Ramos (cell line): ENCODE data around the gene ASIC1.

Experiments used
- in situ Hi-C: fragments of 300-500 bp; cut with MboI; formaldehyde crosslinking; loops from one replicate; pipeline ENCODE4 v1.14.3; 2022; ENCODE audit warnings: low sequenced_read_pairs; ENCODE audit not compliant: unreplicated experiment

ASIC1 gene

GRCh38 chr12:50039151-50039835 lies 18.1 kb upstream of the ASIC1 start:
- in situ Hi-C loops: no loop called here

GRCh38 chr12:50040657-50041056 lies 16.7 kb upstream of the ASIC1 start:
- in situ Hi-C loops: no loop called here

DNA sequence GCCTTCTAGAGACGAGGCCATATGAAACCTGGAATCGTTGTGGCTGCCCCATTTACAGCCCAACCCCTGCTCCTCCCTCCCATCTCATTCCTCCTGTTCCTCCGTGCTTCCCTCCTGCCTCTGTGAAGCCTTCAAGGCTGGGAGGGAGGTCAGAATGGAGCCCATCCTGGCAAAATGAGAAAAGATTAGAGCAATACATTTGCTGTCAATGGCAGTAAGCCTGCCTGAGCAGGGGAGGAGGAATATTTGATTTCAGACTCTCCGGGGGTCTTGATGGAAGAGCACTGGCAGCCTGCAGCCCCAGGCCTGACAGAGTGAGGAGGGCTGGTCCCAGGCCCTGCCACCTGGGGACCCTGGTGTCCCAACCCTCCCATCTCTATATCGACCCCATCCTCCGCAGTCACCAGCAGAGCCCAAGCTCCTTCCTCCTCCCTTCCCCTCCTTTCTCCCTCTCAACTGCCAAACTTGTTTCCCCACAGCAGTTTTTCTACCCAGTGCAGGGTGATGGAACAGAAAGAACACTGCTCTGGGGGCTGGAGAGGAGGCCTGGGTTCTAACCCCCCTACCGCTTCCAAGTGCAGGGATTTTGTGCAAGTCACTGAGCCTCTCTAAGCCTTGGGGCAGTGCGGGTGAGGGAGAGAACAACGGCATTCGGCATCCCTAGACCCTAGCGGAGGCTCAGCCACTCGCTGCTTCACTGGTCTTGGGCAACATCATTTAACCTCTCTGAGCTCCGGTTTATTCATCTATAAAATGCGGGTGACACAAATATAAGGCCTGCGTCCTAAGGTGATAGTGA lies 16.1 kb upstream of the ASIC1 start:
- in situ Hi-C loops: no loop called here

- in situ Hi-C loops: no loop called here
Observed at GRCh38 chr12:50041962-50042361, 15.4 kb upstream of the ASIC1 start.

- in situ Hi-C loops: no loop called here
Observed at GRCh38 chr12:50042693-50043092, 14.7 kb upstream of the ASIC1 start.

GRCh38 chr12:50043308-50043707 lies 14.1 kb upstream of the ASIC1 start:
- in situ Hi-C loops: no loop called here

- in situ Hi-C loops: no loop called here
Observed at GRCh38 chr12:50043854-50044253, 13.5 kb upstream of the ASIC1 start.

- in situ Hi-C loops: no loop called here
Observed at GRCh38 chr12:50047693-50048250, 9.6 kb upstream of the ASIC1 start.

DNA sequence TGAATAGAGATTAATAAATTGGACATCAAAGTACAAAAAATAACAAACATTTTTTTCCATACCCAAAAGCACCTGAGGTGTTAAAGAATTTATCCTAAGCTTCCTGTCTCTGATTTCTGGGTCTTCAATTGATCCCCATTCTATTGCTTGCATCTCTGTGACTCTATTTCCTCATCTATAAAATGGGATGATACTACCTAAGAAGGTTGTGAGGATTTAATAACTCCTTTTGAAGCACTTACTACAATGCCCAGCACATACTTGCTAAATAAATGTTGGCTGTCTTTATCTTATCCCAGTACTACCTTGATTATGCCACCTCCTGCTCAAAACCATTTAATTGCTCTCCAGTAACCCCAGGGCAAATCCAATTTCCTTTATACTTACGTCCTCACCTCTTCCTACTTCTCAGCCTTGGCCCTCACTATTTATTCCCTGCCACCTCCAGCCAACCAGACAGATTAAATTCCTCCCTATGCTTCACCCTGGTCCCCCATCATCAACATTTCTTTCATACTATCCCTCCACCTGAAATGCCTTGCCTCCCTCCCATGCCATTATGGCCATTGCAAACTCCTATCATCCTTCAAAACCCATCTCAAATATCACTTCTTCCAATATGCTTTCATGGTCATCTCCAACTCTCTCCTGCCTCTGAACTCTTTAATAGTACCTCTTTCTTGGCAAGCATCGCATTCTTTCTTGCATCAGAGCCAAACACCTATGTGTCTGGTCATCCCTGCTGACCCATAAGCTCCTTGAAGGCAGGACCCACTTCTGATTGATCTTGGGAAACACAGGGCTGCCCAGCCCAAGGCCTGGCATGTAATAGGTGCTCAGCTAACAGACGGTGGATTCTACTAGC lies 7.9 kb upstream of the ASIC1 start:
- in situ Hi-C loops: no loop called here

- in situ Hi-C loops: no loop called here
Observed at GRCh38 chr12:50050119-50050385, 7.3 kb upstream of the ASIC1 start.

- in situ Hi-C loops: no loop called here
Observed at GRCh38 chr12:50050410-50051098, 6.8 kb upstream of the ASIC1 start.

- in situ Hi-C loops: no loop called here
Observed at GRCh38 chr12:50051101-50051806, 6.1 kb upstream of the ASIC1 start.

GRCh38 chr12:50052544-50052943 lies 4.9 kb upstream of the ASIC1 start:
- in situ Hi-C loops: no loop called here

DNA sequence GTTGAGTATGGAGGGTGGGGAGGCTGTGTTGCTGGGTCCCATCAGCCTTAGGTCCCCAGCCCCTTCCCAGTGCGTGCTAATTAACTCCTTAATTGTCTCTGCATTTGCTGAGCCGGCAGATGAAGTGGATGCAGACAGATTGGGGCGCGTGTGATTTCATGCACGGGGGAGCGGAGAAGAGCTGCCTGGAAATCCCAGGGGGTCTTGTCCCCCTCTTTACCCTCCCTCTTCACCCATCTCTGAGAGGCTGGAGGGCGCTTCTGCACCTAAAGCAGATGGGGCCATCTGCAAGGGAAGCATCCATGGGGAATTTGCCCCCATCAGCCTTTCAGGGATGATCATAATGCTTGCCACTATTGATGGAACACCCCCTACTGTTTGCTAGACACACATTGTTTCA lies 4.4 kb upstream of the ASIC1 start:
- in situ Hi-C loops: no loop called here

- in situ Hi-C loops: no loop called here
Observed at GRCh38 chr12:50053583-50053982, 3.8 kb upstream of the ASIC1 start.

GRCh38 chr12:50055831-50056638 lies 1.4 kb upstream of the ASIC1 start:
- in situ Hi-C loops: loop anchor here (5.0 kb wide), 1 partner anchor 89 kb away; no protein-coding TSS in a partner anchor

DNA sequence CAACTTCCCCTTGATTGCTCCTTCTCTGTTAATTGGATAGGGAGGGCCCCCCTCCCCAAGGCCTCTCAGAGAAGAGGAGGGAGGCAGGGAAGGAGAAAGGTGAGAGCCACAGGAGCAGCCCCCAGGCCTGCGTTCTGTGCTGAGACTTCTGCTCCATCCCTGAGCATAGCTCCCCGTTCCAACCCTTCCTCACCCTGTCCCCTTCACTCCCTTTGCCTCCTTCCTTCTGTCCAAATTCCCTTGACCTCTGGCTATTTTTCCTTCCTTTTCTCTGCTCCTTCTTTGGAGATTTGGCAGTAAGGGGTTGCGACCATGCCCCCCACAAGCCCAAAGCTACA lies 788 bp upstream of the ASIC1 start:
- in situ Hi-C loops: loop anchor here (5.0 kb wide), 1 partner anchor 89 kb away; no protein-coding TSS in a partner anchor

DNA sequence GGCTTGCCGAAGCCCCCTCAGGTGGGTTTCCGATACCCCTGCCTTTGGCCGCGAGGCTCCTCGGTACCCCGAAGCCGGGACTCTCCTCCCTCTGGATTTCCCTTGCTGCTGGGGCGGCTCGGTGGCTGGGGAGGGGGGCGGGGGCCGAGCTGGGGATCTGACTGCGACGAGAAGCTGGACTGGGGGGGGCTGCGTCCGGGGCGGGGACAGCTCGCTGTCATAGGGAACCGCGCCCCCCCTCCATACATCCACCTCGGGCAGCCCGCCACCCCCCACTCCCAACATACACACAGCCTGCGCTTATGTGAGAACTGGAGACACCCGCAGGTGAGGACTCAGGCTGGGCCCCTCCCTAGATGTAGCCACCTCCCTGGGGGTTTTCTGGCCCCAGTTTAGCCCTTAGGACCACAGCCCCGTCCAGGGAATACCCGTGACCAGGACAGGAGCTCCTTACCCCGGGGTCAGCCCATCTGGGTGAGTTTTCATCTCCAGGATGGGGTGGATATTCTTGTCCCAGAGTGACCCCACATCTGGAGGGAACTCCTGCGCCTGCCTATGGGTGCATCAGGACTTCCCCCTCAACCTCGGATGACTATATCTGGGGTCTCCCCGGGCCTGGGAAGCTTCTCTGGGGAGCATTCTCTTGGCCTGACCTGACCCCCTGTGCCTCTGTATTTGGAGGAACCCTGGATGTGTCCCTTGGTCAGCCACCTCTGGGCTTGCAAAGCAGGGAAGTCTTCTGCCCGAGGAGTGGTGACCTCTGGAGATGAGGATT lies 687 bp downstream of the ASIC1 start:
- in situ Hi-C loops: loop anchor here (5.0 kb wide), 1 partner anchor 91 kb away; no protein-coding TSS in a partner anchor
